ENCODE measurements around the gene DPCD. TPM values are rescaled to one million over a fixed set of nuclear protein-coding genes. Genes with fewer than 3 reads are reported as not detected.

The DPCD gene
- polyA plus RNA-seq, 1 experiment = 46.4 TPM

- DNase-seq (ENCODE audit: low read depth) = peak; percentile 9
- Histone ChIP-seq H3K27me3 (ENCODE audit: control insufficient read depth, insufficient read depth, low read length) (no peaks in the 10 kb centered on the region), H3K4me3 (ENCODE audit: low read depth, low read length) (no peak overlapping the region), H3K36me3 (ENCODE audit: control insufficient read depth, insufficient read depth, low read length) (peaks cover 4% of the 10 kb centered on the region; the same call in 1 of the 2 replicates)
- POLR2A ChIA-PET = no interaction called here
- CTCF ChIA-PET = interaction anchor here (1.7 kb wide), 1 partner anchor 442 kb away, joined by 5 read pairs; no protein-coding TSS in a partner anchor
- TF ChIP-seq, protein P1, sequence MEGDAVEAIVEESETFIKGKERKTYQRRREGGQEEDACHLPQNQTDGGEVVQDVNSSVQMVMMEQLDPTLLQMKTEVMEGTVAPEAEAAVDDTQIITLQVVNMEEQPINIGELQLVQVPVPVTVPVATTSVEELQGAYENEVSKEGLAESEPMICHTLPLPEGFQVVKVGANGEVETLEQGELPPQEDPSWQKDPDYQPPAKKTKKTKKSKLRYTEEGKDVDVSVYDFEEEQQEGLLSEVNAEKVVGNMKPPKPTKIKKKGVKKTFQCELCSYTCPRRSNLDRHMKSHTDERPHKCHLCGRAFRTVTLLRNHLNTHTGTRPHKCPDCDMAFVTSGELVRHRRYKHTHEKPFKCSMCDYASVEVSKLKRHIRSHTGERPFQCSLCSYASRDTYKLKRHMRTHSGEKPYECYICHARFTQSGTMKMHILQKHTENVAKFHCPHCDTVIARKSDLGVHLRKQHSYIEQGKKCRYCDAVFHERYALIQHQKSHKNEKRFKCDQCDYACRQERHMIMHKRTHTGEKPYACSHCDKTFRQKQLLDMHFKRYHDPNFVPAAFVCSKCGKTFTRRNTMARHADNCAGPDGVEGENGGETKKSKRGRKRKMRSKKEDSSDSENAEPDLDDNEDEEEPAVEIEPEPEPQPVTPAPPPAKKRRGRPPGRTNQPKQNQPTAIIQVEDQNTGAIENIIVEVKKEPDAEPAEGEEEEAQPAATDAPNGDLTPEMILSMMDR (IDR thresholded peaks at IDR 0.05; ENCODE audit: insufficient read depth, low read depth, low read length) = no peak
Observed at GRCh38 chr10:101655570-101655969, 67.4 kb downstream of the DPCD start.

- CTCF ChIA-PET = interaction anchor here (1.7 kb wide), 1 partner anchor 443 kb away, joined by 5 read pairs; no protein-coding TSS in a partner anchor
- no peak overlapping the region for H3K4me3 ChIP-seq (ENCODE audit: low read depth, low read length)
- DNase-seq (ENCODE audit: low read depth) = no peak
- TF ChIP-seq, protein P1 (IDR thresholded peaks at IDR 0.05; ENCODE audit: insufficient read depth, low read depth, low read length) = no peak
- no peaks in the 10 kb centered on the region for H3K27me3 ChIP-seq (ENCODE audit: control insufficient read depth, insufficient read depth, low read length)
- peaks cover 10% of the 10 kb centered on the region for H3K36me3 ChIP-seq (ENCODE audit: control insufficient read depth, insufficient read depth, low read length)
- POLR2A ChIA-PET = no interaction called here
Observed at GRCh38 chr10:101656890-101657289, 68.8 kb downstream of the DPCD start.

GRCh38 chr10:101658975-101659374 lies 70.9 kb downstream of the DPCD start:
- Histone ChIP-seq H3K4me3 (ENCODE audit: low read depth, low read length) (no peak overlapping the region), H3K27me3 (ENCODE audit: control insufficient read depth, insufficient read depth, low read length) (no peaks in the 10 kb centered on the region), H3K36me3 (ENCODE audit: control insufficient read depth, insufficient read depth, low read length) (peaks cover 10% of the 10 kb centered on the region)
- ChIA-PET CTCF (interaction anchor here (1.6 kb wide), 1 partner anchor 56 kb away, joined by 4 read pairs; no protein-coding TSS in a partner anchor), POLR2A (no interaction called here)
- TF ChIP-seq, protein P1 (IDR thresholded peaks at IDR 0.05; ENCODE audit: insufficient read depth, low read depth, low read length) = no peak
- no peak for DNase-seq (ENCODE audit: low read depth)

Small RNAs within 50 kb of the gene (small RNA-seq; reads per million reads assigned to genes)
- gene MIR3158-1 (ENCODE audit: insufficient read length, low read depth, low replicate concordance) (1.9 reads per million), gene RNU6-1165P (ENCODE audit: insufficient read length, low read depth, low replicate concordance) (not detected)

Other genes with a start within 250 kb of the DPCD start
- gene BTRC, start 234.2 kb upstream of the DPCD start, polyA plus RNA-seq (2011; rRNA removed) = 9.1 and 15.1 TPM in 2 replicates
- gene POLL, start 64 bp upstream of the DPCD start, polyA plus RNA-seq (2011; rRNA removed) = 18.8 and 31.3 TPM in 2 replicates
- gene FBXW4, start 106.8 kb downstream of the DPCD start, polyA plus RNA-seq (2011; rRNA removed) = 28.9 and 31.2 TPM in 2 replicates
- gene FGF8, start 187.8 kb downstream of the DPCD start, polyA plus RNA-seq (2011; rRNA removed) = not detected in 2 replicates
- 31.8 and 35.6 TPM in 2 replicates for gene NPM3, start 195.1 kb downstream of the DPCD start, polyA plus RNA-seq (2011; rRNA removed)
- 25.6 and 52.3 TPM in 2 replicates for gene OGA, start 230.1 kb downstream of the DPCD start, polyA plus RNA-seq (2011; rRNA removed)